ENCODE data around the gene SRBD1. TPM values are rescaled to one million over a fixed set of nuclear protein-coding genes. Genes with fewer than 3 reads are reported as not detected.
A peak's percentile ranks its signal among the peaks of the same experiment; 100 is the strongest.

The SRBD1 gene
- total and polyA plus RNA-seq, 12 donors = 2.5 to 13.5 (median 10.0) TPM

GRCh38 chr2:45551862-45552261, 59.2 kb downstream of the SRBD1 start:
- peaks cover 0 to 50% (median 3%) of the 10 kb centered on the region in 9 donors for H3K36me3 ChIP-seq
- TF ChIP-seq CTCF (IDR thresholded peaks at IDR 0.05) = no peak
- H3K4me1 ChIP-seq = peaks cover 0 to 11% (median 0%) of the 10 kb centered on the region in 9 donors
- no peaks in the 10 kb centered on the region for H3K27me3 ChIP-seq
- no peak overlapping the region for H3K27ac ChIP-seq
- H3K9me3 ChIP-seq = no peaks in the 10 kb centered on the region
- DNase-seq (no peak), ATAC-seq (no peak)
- intact Hi-C loops (cut with DNase I) = no loop called here
- H3K4me3 ChIP-seq = no peak overlapping the region
- WGBS, 2 donors = 97 to 98% methylated on average over 5 of the region's 5 CpGs

- intact Hi-C loops (cut with DNase I) = no loop called here
- ATAC-seq = no peak
- no peak for DNase-seq
- no peak for TF ChIP-seq CTCF (IDR thresholded peaks at IDR 0.05)
- H3K4me1 ChIP-seq = no peaks in the 10 kb centered on the region
- no peaks in the 10 kb centered on the region for H3K27me3 ChIP-seq
- H3K4me3 ChIP-seq = no peak overlapping the region
- peaks cover 0 to 84% (median 30%) of the 10 kb centered on the region in 9 donors for H3K36me3 ChIP-seq
- peaks cover 0 to 15% (median 8%) of the 10 kb centered on the region in 11 donors for H3K9me3 ChIP-seq
- no peak overlapping the region for H3K27ac ChIP-seq
Observed at GRCh38 chr2:45545943-45546342, 65.1 kb downstream of the SRBD1 start.

- Histone ChIP-seq H3K4me3 (no peak overlapping the region), H3K27ac (no peak overlapping the region), H3K4me1 (no peaks in the 10 kb centered on the region), H3K9me3 (peaks cover 0 to 18% (median 10%) of the 10 kb centered on the region in 11 donors), H3K27me3 (no peaks in the 10 kb centered on the region), H3K36me3 (peaks cover 0 to 92% (median 37%) of the 10 kb centered on the region in 9 donors)
- no peak for TF ChIP-seq CTCF (IDR thresholded peaks at IDR 0.05)
- WGBS, 2 donors = 96 to 99% methylated on average over 1 of the region's 1 CpG
- intact Hi-C loops (cut with DNase I) = no loop called here
- ATAC-seq (no peak), DNase-seq (no peak)
Observed at GRCh38 chr2:45543257-45543656, 67.8 kb downstream of the SRBD1 start.

GRCh38 chr2:45542013-45542412, 69.1 kb downstream of the SRBD1 start:
- no peak for TF ChIP-seq CTCF (IDR thresholded peaks at IDR 0.05)
- ATAC-seq = peak in 1 of 8 donors; percentile 9
- Histone ChIP-seq H3K4me1 (no peaks in the 10 kb centered on the region), H3K36me3 (peaks cover 0 to 96% (median 37%) of the 10 kb centered on the region in 9 donors), H3K9me3 (peaks cover 0 to 18% (median 10%) of the 10 kb centered on the region in 11 donors), H3K27me3 (no peaks in the 10 kb centered on the region), H3K27ac (no peak overlapping the region), H3K4me3 (no peak overlapping the region)
- intact Hi-C loops (cut with DNase I) = no loop called here
- whole genome bisulfite sequencing, 2 donors = 98% methylated on average over 6 of the region's 6 CpGs
- no peak for DNase-seq

Measured in heart right ventricle (tissue), 16 donors.